ENCODE results near the gene ACTL6A.
A peak's percentile ranks its signal among the peaks of the same experiment; 100 is the strongest.

ACTL6A gene

GRCh38 chr3:179606534-179607085 is 43.9 kb downstream of the ACTL6A start:
- H3K9me2 ChIP-seq (replicated peaks; ENCODE audit: control insufficient read depth, low read length) = no peaks in the 10 kb centered on the region
- peak overlapping the region; percentile 65 for H3K4me2 ChIP-seq (ENCODE audit: low read length)
- peaks cover 10% of the 10 kb centered on the region for H3F3A ChIP-seq (ENCODE audit: control insufficient read depth, insufficient read depth)
- peaks cover 43% of the 10 kb centered on the region for H3K36me3 ChIP-seq (ENCODE audit: control insufficient read depth, low read length)
- peaks cover 96% of the 10 kb centered on the region for H3K79me2 ChIP-seq (ENCODE audit: control insufficient read depth, low read length)
- TF ChIP-seq EZH2phosphoT487 (IDR thresholded peaks at IDR 0.05; ENCODE audit: borderline replicate concordance, low read length) (no peak), CTCF (IDR thresholded peaks at IDR 0.05; ENCODE audit: low read depth, low read length, poor library complexity, severe bottlenecking) (no peak)
- H3K4me3 ChIP-seq (ENCODE audit: low read length) = peak overlapping the region; percentile 86
- H4K20me1 ChIP-seq (ENCODE audit: control insufficient read depth, insufficient read depth, low read depth, low read length) = no peaks in the 10 kb centered on the region; the same call in 1 of the 2 replicates
- no peaks in the 10 kb centered on the region for H3K27me3 ChIP-seq (ENCODE audit: control insufficient read depth, low read length)
- H3K9me3 ChIP-seq (ENCODE audit: control insufficient read depth, insufficient read depth, low read length) = no peaks in the 10 kb centered on the region
- peaks cover 49% of the 10 kb centered on the region for H3K4me1 ChIP-seq (ENCODE audit: control insufficient read depth, low read length)
- peak overlapping the region; percentile 53 for H3K27ac ChIP-seq (ENCODE audit: low read depth, low read length)

- Histone ChIP-seq H3K9me3 (ENCODE audit: control insufficient read depth, insufficient read depth, low read length) (no peaks in the 10 kb centered on the region), H3K9me2 (replicated peaks; ENCODE audit: control insufficient read depth, low read length) (no peaks in the 10 kb centered on the region), H4K20me1 (ENCODE audit: control insufficient read depth, insufficient read depth, low read depth, low read length) (no peaks in the 10 kb centered on the region), H3K36me3 (ENCODE audit: control insufficient read depth, low read length) (peaks cover 36% of the 10 kb centered on the region), H3F3A (ENCODE audit: control insufficient read depth, insufficient read depth) (peaks cover 14% of the 10 kb centered on the region), H3K4me2 (ENCODE audit: low read length) (peak overlapping the region; percentile 54), H3K79me2 (ENCODE audit: control insufficient read depth, low read length) (peaks cover 89% of the 10 kb centered on the region), H3K27me3 (ENCODE audit: control insufficient read depth, low read length) (no peaks in the 10 kb centered on the region), H3K4me3 (ENCODE audit: low read length) (peak overlapping the region; percentile 43), H3K4me1 (ENCODE audit: control insufficient read depth, low read length) (peaks cover 50% of the 10 kb centered on the region), H3K27ac (ENCODE audit: low read depth, low read length) (peak overlapping the region; percentile 1)
- TF ChIP-seq CTCF (IDR thresholded peaks at IDR 0.05; ENCODE audit: low read depth, low read length, poor library complexity, severe bottlenecking) = no peak
- TF ChIP-seq EZH2phosphoT487 (IDR thresholded peaks at IDR 0.05; ENCODE audit: borderline replicate concordance, low read length) = no peak
These were observed 46.4 kb downstream of the ACTL6A start for GRCh38 chr3:179608931-179609720.

- Histone ChIP-seq H3F3A (ENCODE audit: control insufficient read depth, insufficient read depth) (peaks cover 14% of the 10 kb centered on the region), H3K4me3 (ENCODE audit: low read length) (no peak overlapping the region), H3K36me3 (ENCODE audit: control insufficient read depth, low read length) (peaks cover 34% of the 10 kb centered on the region), H3K9me2 (replicated peaks; ENCODE audit: control insufficient read depth, low read length) (no peaks in the 10 kb centered on the region), H3K4me1 (ENCODE audit: control insufficient read depth, low read length) (peaks cover 50% of the 10 kb centered on the region), H3K27ac (ENCODE audit: low read depth, low read length) (no peak overlapping the region), H3K4me2 (ENCODE audit: low read length) (no peak overlapping the region), H4K20me1 (ENCODE audit: control insufficient read depth, insufficient read depth, low read depth, low read length) (no peaks in the 10 kb centered on the region), H3K27me3 (ENCODE audit: control insufficient read depth, low read length) (no peaks in the 10 kb centered on the region), H3K9me3 (ENCODE audit: control insufficient read depth, insufficient read depth, low read length) (no peaks in the 10 kb centered on the region), H3K79me2 (ENCODE audit: control insufficient read depth, low read length) (peaks cover 80% of the 10 kb centered on the region)
- TF ChIP-seq EZH2phosphoT487 (IDR thresholded peaks at IDR 0.05; ENCODE audit: borderline replicate concordance, low read length) (no peak), CTCF (IDR thresholded peaks at IDR 0.05; ENCODE audit: low read depth, low read length, poor library complexity, severe bottlenecking) (no peak)
These were observed 47.3 kb downstream of the ACTL6A start for GRCh38 chr3:179610066-179610465.
